ENCODE measurements around the gene FAM110C. TPM values are rescaled to one million over a fixed set of nuclear protein-coding genes. Genes with fewer than 3 reads are reported as not detected.

Gene FAM110C
- total and polyA plus RNA-seq, 2 of the 8 experiments (the other 6 are each of a cell fraction or from before 2014, with no cell fraction given), result 4.8 to 13.2 TPM

GRCh38 chr2:40465-40864 is 5.8 kb downstream of the FAM110C start:
- POLR2A ChIA-PET (ENCODE audit: partially characterized antibody), result no interaction called here
- Histone ChIP-seq H2AFZ (ENCODE audit: low read length) (no peak overlapping the region), H4K8ac (ENCODE audit: extremely low read depth, insufficient read depth, low read length) (no peak overlapping the region), H2BK15ac (ENCODE audit: low read length) (no peak overlapping the region), H3K9me3 (ENCODE audit: insufficient read depth in 2 of 2, low read depth in 1 of 2, low read length in 1 of 2) (no peaks in the 10 kb centered on the region), H2BK5ac (ENCODE audit: low read depth, low read length) (no peak overlapping the region), H3K79me2 (ENCODE audit: control insufficient read depth in 1 of 2, insufficient read depth in 2 of 2, low read length in 2 of 2) (peaks cover 0 to 34% of the 10 kb centered on the region in 2 experiments; a peak in 3 of 4 replicates), H3K9ac (replicated peaks in 1 of 4; ENCODE audit: extremely low read depth in 1 of 4, low read depth in 3 of 4, low read length in 3 of 4) (no peak overlapping the region), H3K23me2 (ENCODE audit: low read depth, low read length) (peaks cover 5% of the 10 kb centered on the region; the same call in 1 of the 2 replicates), H3K27me3 (replicated peaks in 1 of 4; ENCODE audit: control insufficient read depth in 3 of 4, extremely low read depth in 1 of 4, insufficient read depth in 3 of 4, low read length in 3 of 4) (peaks cover 0 to 8% (median 3%) of the 10 kb centered on the region in 4 experiments; a peak in 4 of 7 replicates), H4K91ac (replicated peaks; ENCODE audit: insufficient read length, low read length) (no peak overlapping the region), H4K20me1 (replicated peaks in 1 of 2; ENCODE audit: control insufficient read depth in 1 of 2, insufficient read depth in 2 of 2, low read length in 2 of 2) (peaks cover 7 to 8% of the 10 kb centered on the region in 2 experiments), H3K36me3 (ENCODE audit: control insufficient read depth in 2 of 4, insufficient read depth in 4 of 4, low read length in 3 of 4) (peaks cover 2 to 17% (median 7%) of the 10 kb centered on the region in 4 experiments; a peak in 7 of 8 replicates), H2AK5ac (ENCODE audit: low read depth, low read length) (no peak overlapping the region), H2BK120ac (replicated peaks; ENCODE audit: low read depth, low read length) (no peak overlapping the region), H4K5ac (ENCODE audit: insufficient read length, low read depth, low read length) (no peak overlapping the region), H3K79me1 (ENCODE audit: low read depth, low read length) (peaks cover 2% of the 10 kb centered on the region), H2BK20ac (ENCODE audit: low read length) (no peak overlapping the region), H3K27ac (ENCODE audit: low read depth, low read length) (no peak overlapping the region), H3K4me2 (ENCODE audit: insufficient read depth in 1 of 2, low read depth in 2 of 2, low read length in 2 of 2) (no peak overlapping the region), H3K4me1 (replicated peaks in 1 of 4; ENCODE audit: control insufficient read depth in 3 of 4, insufficient read depth in 4 of 4, low read length in 3 of 4) (peaks cover 3 to 11% (median 6%) of the 10 kb centered on the region in 4 experiments; a peak in 6 of 7 replicates), H3K4ac (replicated peaks; ENCODE audit: insufficient read length, low read depth, low read length) (no peak overlapping the region), H3K14ac (ENCODE audit: insufficient read length) (no peak overlapping the region), H2BK12ac (ENCODE audit: low read depth, low read length) (no peak overlapping the region), H3K4me3 (ENCODE audit: extremely low read depth in 1 of 4, insufficient read depth in 2 of 4, low read depth in 3 of 4, low read length in 4 of 4) (no peak overlapping the region), H3K18ac (ENCODE audit: extremely low read depth, low read length) (no peak overlapping the region), H3K56ac (replicated peaks; ENCODE audit: insufficient read length, low read depth, low read length) (no peak overlapping the region), H3K23ac (ENCODE audit: insufficient read length) (no peak overlapping the region)
- CTCF ChIA-PET (ENCODE audit: partially characterized antibody), result interaction anchor here (3.1 kb wide), 1 partner anchor 21 kb away, joined by 9 read pairs; no protein-coding TSS in a partner anchor
- no peak for TF ChIP-seq MAFK (IDR thresholded peaks at IDR 0.05; ENCODE audit: low read depth, low read length)
- 95% methylated on average over 4 of the region's 4 CpGs; no CpG with 5 or more reads in 1 of the 2 experiments for WGBS, 2 experiments (ENCODE audit: extremely low coverage in 1 of 2, insufficient coverage in 1 of 2, insufficient read length in 1 of 2, insufficient replicate concordance in 2 of 2, low coverage in 1 of 2, low lambda C conversion rate in 2 of 2, missing lambda C conversion rate in 1 of 2)
- FAIRE-seq (peak; percentile 28), DNase-seq (ENCODE audit: low read depth in 1 of 2, low spot score in 2 of 2) (no peak)
